ENCODE measurements around the gene TMEM167B. TPM values are rescaled to one million over a fixed set of nuclear protein-coding genes. Genes with fewer than 3 reads are reported as not detected.
A peak's percentile ranks its signal among the peaks of the same experiment; 100 is the strongest.

TMEM167B gene
- total RNA-seq, 2 donors from 2014 or later = 63.4 to 70.8 TPM

GRCh38 chr1:109061183-109061582 is 29.4 kb upstream of the TMEM167B start:
- no peak overlapping the region for H3K27ac Mint-ChIP-seq
- H3K4me3 Mint-ChIP-seq = no peak overlapping the region
- H3K27me3 Mint-ChIP-seq = no peaks in the 10 kb centered on the region
- H3K9me3 ChIP-seq (ENCODE audit: control insufficient read depth, low read length, poor library complexity, severe bottlenecking) = no peaks in the 10 kb centered on the region
- DNase-seq = no peak
- peaks cover 2% of the 10 kb centered on the region for H3K36me3 Mint-ChIP-seq (ENCODE audit: low read depth)
- H3K4me1 Mint-ChIP-seq = no peaks in the 10 kb centered on the region
- ATAC-seq = no peak

- DNase-seq (no peak), ATAC-seq (no peak)
- no peaks in the 10 kb centered on the region for H3K9me3 ChIP-seq (ENCODE audit: control insufficient read depth, low read length, poor library complexity, severe bottlenecking)
- H3K27ac Mint-ChIP-seq = no peak overlapping the region
- no peaks in the 10 kb centered on the region for H3K27me3 Mint-ChIP-seq
- H3K4me3 Mint-ChIP-seq = no peak overlapping the region
- H3K4me1 Mint-ChIP-seq = no peaks in the 10 kb centered on the region
- peaks cover 2% of the 10 kb centered on the region for H3K36me3 Mint-ChIP-seq (ENCODE audit: low read depth)
Measured at GRCh38 chr1:109065137-109065536, 25.4 kb upstream of the TMEM167B start.

- ATAC-seq (no peak), DNase-seq (no peak)
- no peaks in the 10 kb centered on the region for H3K27me3 Mint-ChIP-seq
- peaks cover 3% of the 10 kb centered on the region for H3K4me1 Mint-ChIP-seq
- H3K4me3 Mint-ChIP-seq = no peak overlapping the region
- no peaks in the 10 kb centered on the region for H3K9me3 ChIP-seq (ENCODE audit: control insufficient read depth, low read length, poor library complexity, severe bottlenecking)
- H3K36me3 Mint-ChIP-seq (ENCODE audit: low read depth) = peaks cover 2% of the 10 kb centered on the region
- no peak overlapping the region for H3K27ac Mint-ChIP-seq
Measured at GRCh38 chr1:109067883-109068282, 22.7 kb upstream of the TMEM167B start.

- no peaks in the 10 kb centered on the region for H3K27me3 Mint-ChIP-seq
- H3K4me1 Mint-ChIP-seq = peaks cover 4% of the 10 kb centered on the region
- peaks cover 2% of the 10 kb centered on the region for H3K36me3 Mint-ChIP-seq (ENCODE audit: low read depth)
- no peak overlapping the region for H3K4me3 Mint-ChIP-seq
- no peaks in the 10 kb centered on the region for H3K9me3 ChIP-seq (ENCODE audit: control insufficient read depth, low read length, poor library complexity, severe bottlenecking)
- ATAC-seq (no peak), DNase-seq (no peak)
- H3K27ac Mint-ChIP-seq = no peak overlapping the region
Measured at GRCh38 chr1:109069294-109069693, 21.3 kb upstream of the TMEM167B start.

GRCh38 chr1:109075531-109076490 is 14.8 kb upstream of the TMEM167B start, which contains the start of gene TAF13:
TAF13 (minus strand) TSS chr1:109076003; CDS start chr1:109075947, 56 bp downstream.
- Mint-ChIP-seq H3K27ac (peak within 1 kb of the TSS; percentile 99), H3K36me3 (ENCODE audit: low read depth) (peaks cover 2% of the 10 kb centered on the region), H3K4me3 (peak within 1 kb of the TSS; percentile 97), H3K4me1 (peaks cover 16% of the 10 kb centered on the region), H3K27me3 (no peaks in the 10 kb centered on the region)
- H3K9me3 ChIP-seq (ENCODE audit: control insufficient read depth, low read length, poor library complexity, severe bottlenecking) = no peaks in the 10 kb centered on the region
- DNase-seq (peak; percentile 71 to 77 (median 73)), ATAC-seq (peak; percentile 98)

- no peak for DNase-seq
Measured at GRCh38 chr1:109078317-109078716, 12.2 kb upstream of the TMEM167B start.

GRCh38 chr1:109079240-109079622 is 11.3 kb upstream of the TMEM167B start:
- ATAC-seq = no peak
- H3K27me3 Mint-ChIP-seq = no peaks in the 10 kb centered on the region
- DNase-seq = no peak
- H3K4me1 Mint-ChIP-seq = peaks cover 15% of the 10 kb centered on the region
- H3K36me3 Mint-ChIP-seq (ENCODE audit: low read depth) = peaks cover 2% of the 10 kb centered on the region
- no peak overlapping the region for H3K27ac Mint-ChIP-seq
- no peaks in the 10 kb centered on the region for H3K9me3 ChIP-seq (ENCODE audit: control insufficient read depth, low read length, poor library complexity, severe bottlenecking)
- no peak overlapping the region for H3K4me3 Mint-ChIP-seq

More at GRCh38 chr1:109078317-109078716, 12.2 kb upstream of the TMEM167B start:
- Mint-ChIP-seq H3K27me3 (no peaks in the 10 kb centered on the region), H3K4me3 (no peak overlapping the region), H3K4me1 (peaks cover 16% of the 10 kb centered on the region), H3K36me3 (ENCODE audit: low read depth) (peaks cover 2% of the 10 kb centered on the region), H3K27ac (no peak overlapping the region)
- ATAC-seq = no peak
- no peaks in the 10 kb centered on the region for H3K9me3 ChIP-seq (ENCODE audit: control insufficient read depth, low read length, poor library complexity, severe bottlenecking)

- no peaks in the 10 kb centered on the region for H3K9me3 ChIP-seq (ENCODE audit: control insufficient read depth, low read length, poor library complexity, severe bottlenecking)
- no peak overlapping the region for H3K4me3 Mint-ChIP-seq
- peak overlapping the region; percentile 57 for H3K27ac Mint-ChIP-seq
- peaks cover 2% of the 10 kb centered on the region for H3K36me3 Mint-ChIP-seq (ENCODE audit: low read depth)
- no peaks in the 10 kb centered on the region for H3K27me3 Mint-ChIP-seq
- no peak for ATAC-seq
- H3K4me1 Mint-ChIP-seq = peaks cover 8% of the 10 kb centered on the region
- no peak for DNase-seq
Measured at GRCh38 chr1:109080441-109081082, 10.0 kb upstream of the TMEM167B start.

GRCh38 chr1:109083501-109083900 is 7.1 kb upstream of the TMEM167B start:
- Mint-ChIP-seq H3K27ac (no peak overlapping the region), H3K36me3 (ENCODE audit: low read depth) (no peaks in the 10 kb centered on the region), H3K27me3 (no peaks in the 10 kb centered on the region), H3K4me1 (peaks cover 3% of the 10 kb centered on the region), H3K4me3 (no peak overlapping the region)
- ATAC-seq (no peak), DNase-seq (no peak)
- H3K9me3 ChIP-seq (ENCODE audit: control insufficient read depth, low read length, poor library complexity, severe bottlenecking) = no peaks in the 10 kb centered on the region

GRCh38 chr1:109083923-109084322 is 6.6 kb upstream of the TMEM167B start:
- H3K27ac Mint-ChIP-seq = no peak overlapping the region
- no peak overlapping the region for H3K4me3 Mint-ChIP-seq
- no peaks in the 10 kb centered on the region for H3K9me3 ChIP-seq (ENCODE audit: control insufficient read depth, low read length, poor library complexity, severe bottlenecking)
- ATAC-seq (no peak), DNase-seq (no peak)
- H3K4me1 Mint-ChIP-seq = peaks cover 3% of the 10 kb centered on the region
- no peaks in the 10 kb centered on the region for H3K27me3 Mint-ChIP-seq
- H3K36me3 Mint-ChIP-seq (ENCODE audit: low read depth) = no peaks in the 10 kb centered on the region

GRCh38 chr1:109084563-109085517 is 5.7 kb upstream of the TMEM167B start:
- H3K27me3 Mint-ChIP-seq = no peaks in the 10 kb centered on the region
- DNase-seq (no peak), ATAC-seq (no peak)
- H3K9me3 ChIP-seq (ENCODE audit: control insufficient read depth, low read length, poor library complexity, severe bottlenecking) = no peaks in the 10 kb centered on the region
- H3K4me3 Mint-ChIP-seq = no peak overlapping the region
- no peaks in the 10 kb centered on the region for H3K36me3 Mint-ChIP-seq (ENCODE audit: low read depth)
- H3K27ac Mint-ChIP-seq = no peak overlapping the region
- H3K4me1 Mint-ChIP-seq = peaks cover 5% of the 10 kb centered on the region

- ATAC-seq (no peak), DNase-seq (no peak)
- no peaks in the 10 kb centered on the region for H3K9me3 ChIP-seq (ENCODE audit: control insufficient read depth, low read length, poor library complexity, severe bottlenecking)
- peaks cover 24% of the 10 kb centered on the region for H3K4me1 Mint-ChIP-seq
- H3K27ac Mint-ChIP-seq = peak overlapping the region; percentile 98
- peak overlapping the region; percentile 98 for H3K4me3 Mint-ChIP-seq
- no peaks in the 10 kb centered on the region for H3K36me3 Mint-ChIP-seq (ENCODE audit: low read depth)
- H3K27me3 Mint-ChIP-seq = no peaks in the 10 kb centered on the region
Measured at GRCh38 chr1:109089242-109090015, 1.1 kb upstream of the TMEM167B start.

Measured in T-helper 17 cell (primary cell).